GM13977 (cell line): ENCODE results near the gene IL36B.

Experiments
- DNase-seq: peaks from one replicate; pipeline ENCODE4 v3.0.0; 2012; ENCODE audit warnings: low spot score
- CTCF ChIP-seq: IDR thresholded peaks from 2 replicates; pipeline ENCODE4 v1.5.1; 2012; ENCODE audit warnings: mild to moderate bottlenecking, control low read depth; ENCODE audit not compliant: insufficient read depth; ENCODE audit errors: extremely low read depth, missing control alignments
- in situ Hi-C: fragments of 300-500 bp; cut with MboI; formaldehyde crosslinking; loops from one replicate; pipeline ENCODE4 v1.12.0; 2022; ENCODE audit warnings: low sequenced_read_pairs, low pct_unique_long_range_greater_than_20kb, mixed read lengths, inconsistent platforms; ENCODE audit not compliant: unreplicated experiment

IL36B gene

GRCh38 chr2:113057117-113057516 is 4.5 kb upstream of the IL36B start:
- no peak for TF ChIP-seq CTCF
- DNase-seq = no peak
- in situ Hi-C loops = no loop called here

GRCh38 chr2:113056521-113056920 is 3.9 kb upstream of the IL36B start:
- DNase-seq = no peak
- in situ Hi-C loops = no loop called here
- TF ChIP-seq CTCF = no peak

GRCh38 chr2:113054066-113054465 is 1.4 kb upstream of the IL36B start:
- in situ Hi-C loops = no loop called here
- no peak for DNase-seq
- TF ChIP-seq CTCF = no peak

GRCh38 chr2:113053666-113054065 is 999 bp upstream of the IL36B start:
- in situ Hi-C loops = no loop called here
- DNase-seq = no peak
- TF ChIP-seq CTCF = no peak

GRCh38 chr2:113050921-113051895 is 1.5 kb downstream of the IL36B start:
- no peak for DNase-seq
- in situ Hi-C loops = no loop called here
- no peak for TF ChIP-seq CTCF

- in situ Hi-C loops = no loop called here
- no peak for TF ChIP-seq CTCF
- DNase-seq = no peak
Observed at GRCh38 chr2:113046465-113046864, 6.2 kb downstream of the IL36B start.
